RWPE1 (cell line): Measurements from ENCODE around the gene CLIC3.
A peak's percentile ranks its signal among the peaks of the same experiment; 100 is the strongest.

Source experiments
- CTCF ChIA-PET: fragments of 350-600 bp; sonication (Branson Sonifier 250); formaldehyde crosslinking; extraction: SDS; loops from one replicate; lab custom pipeline; 2021; lab: Yijun Ruan, JAX
- POLR2A ChIA-PET: fragments of 400-600 bp; formaldehyde crosslinking; extraction: SDS; loops from one replicate; lab custom pipeline; 2020; ENCODE audit warnings: antibody characterized with exemption; ENCODE audit not compliant: low non-redundant PET; lab: Yijun Ruan, JAX
- DNase-seq: peaks from one replicate; pipeline ENCODE4 v3.0.0; 2012; ENCODE audit warnings: low spot score
- H3K27ac ChIP-seq: fragments of 450-650 bp; 2 replicates; pipeline ENCODE4 v1.5.1; 2017
- CTCF ChIP-seq: fragments of 450-650 bp; conservative IDR thresholded peaks from 2 replicates; pipeline ENCODE4 v1.5.1; 2017; ENCODE audit warnings: low read depth, mild to moderate bottlenecking

Gene CLIC3

GRCh38 chr9:137018761-137019559, 22.6 kb upstream of the CLIC3 start:
- ChIA-PET CTCF (interaction anchor here (0.5 to 6.1 kb wide), 4 partner anchors 10 to 355 kb away, joined by 3 to 36 read pairs (median 8); partner anchors contain the start of gene ABCA2), POLR2A (interaction anchor here (0.6 kb wide), 1 partner anchor 34 kb away, joined by 9 read pairs; no protein-coding TSS in a partner anchor)
- TF ChIP-seq CTCF: no peak
- DNase-seq: peak; percentile 24
- peak overlapping the region; percentile 31 for H3K27ac ChIP-seq

- no peak for TF ChIP-seq CTCF
- H3K27ac ChIP-seq: no peak overlapping the region
- DNase-seq: no peak
- CTCF ChIA-PET: interaction anchor here (0.6 to 2.3 kb wide), 5 partner anchors 11 to 78 kb away, joined by 3 to 12 read pairs (median 4); partner anchors contain the start of gene ABCA2
- POLR2A ChIA-PET: no interaction called here
These were observed 21.6 kb upstream of the CLIC3 start for GRCh38 chr9:137017791-137018497.

GRCh38 chr9:137017071-137017470, 20.7 kb upstream of the CLIC3 start:
- TF ChIP-seq CTCF: no peak
- POLR2A ChIA-PET: no interaction called here
- no peak overlapping the region for H3K27ac ChIP-seq
- DNase-seq: no peak
- CTCF ChIA-PET: interaction anchor here (0.6 to 3.4 kb wide), 3 partner anchors 12 to 22 kb away, joined by 3 to 22 read pairs (median 4); no protein-coding TSS in a partner anchor

- CTCF ChIA-PET: interaction anchor here (0.6 to 3.4 kb wide), 3 partner anchors 13 to 41 kb away, joined by 3 to 22 read pairs (median 3); no protein-coding TSS in a partner anchor
These were observed 20.1 kb upstream of the CLIC3 start for GRCh38 chr9:137016436-137016835.

GRCh38 chr9:137015976-137016375, 19.6 kb upstream of the CLIC3 start:
- H3K27ac ChIP-seq: no peak overlapping the region
- ChIA-PET POLR2A (no interaction called here), CTCF (interaction anchor here (0.6 to 3.4 kb wide), 3 partner anchors 13 to 40 kb away, joined by 3 to 22 read pairs (median 3); no protein-coding TSS in a partner anchor)
- no peak for TF ChIP-seq CTCF
- DNase-seq: no peak

More at GRCh38 chr9:137016436-137016835, 20.1 kb upstream of the CLIC3 start:
- POLR2A ChIA-PET: no interaction called here
- DNase-seq: no peak
- no peak for TF ChIP-seq CTCF
- peak overlapping the region; percentile 2; the same call in 1 of the 2 replicates for H3K27ac ChIP-seq

- ChIA-PET CTCF (interaction anchor here (0.6 to 3.4 kb wide), 3 partner anchors 11 to 40 kb away, joined by 3 to 22 read pairs (median 5); no protein-coding TSS in a partner anchor), POLR2A (no interaction called here)
- no peak for DNase-seq
- no peak for TF ChIP-seq CTCF
- no peak overlapping the region for H3K27ac ChIP-seq
These were observed 19.2 kb upstream of the CLIC3 start for GRCh38 chr9:137015540-137015930.
